Parietal lobe (tissue), 1 donor: ENCODE data around the gene ZNF792. TPM values are rescaled to one million over a fixed set of nuclear protein-coding genes. Genes with fewer than 3 reads are reported as not detected.

Experiments used
- total RNA-seq: library from RNA; depleted of rRNA; stranded (reverse); fragments of >200 nt; gene quantifications from one replicate; pipeline ENCODE4 v1.2.3, GENCODE V29; 2014

The ZNF792 gene
- 29.1 TPM for total RNA-seq

DNA sequence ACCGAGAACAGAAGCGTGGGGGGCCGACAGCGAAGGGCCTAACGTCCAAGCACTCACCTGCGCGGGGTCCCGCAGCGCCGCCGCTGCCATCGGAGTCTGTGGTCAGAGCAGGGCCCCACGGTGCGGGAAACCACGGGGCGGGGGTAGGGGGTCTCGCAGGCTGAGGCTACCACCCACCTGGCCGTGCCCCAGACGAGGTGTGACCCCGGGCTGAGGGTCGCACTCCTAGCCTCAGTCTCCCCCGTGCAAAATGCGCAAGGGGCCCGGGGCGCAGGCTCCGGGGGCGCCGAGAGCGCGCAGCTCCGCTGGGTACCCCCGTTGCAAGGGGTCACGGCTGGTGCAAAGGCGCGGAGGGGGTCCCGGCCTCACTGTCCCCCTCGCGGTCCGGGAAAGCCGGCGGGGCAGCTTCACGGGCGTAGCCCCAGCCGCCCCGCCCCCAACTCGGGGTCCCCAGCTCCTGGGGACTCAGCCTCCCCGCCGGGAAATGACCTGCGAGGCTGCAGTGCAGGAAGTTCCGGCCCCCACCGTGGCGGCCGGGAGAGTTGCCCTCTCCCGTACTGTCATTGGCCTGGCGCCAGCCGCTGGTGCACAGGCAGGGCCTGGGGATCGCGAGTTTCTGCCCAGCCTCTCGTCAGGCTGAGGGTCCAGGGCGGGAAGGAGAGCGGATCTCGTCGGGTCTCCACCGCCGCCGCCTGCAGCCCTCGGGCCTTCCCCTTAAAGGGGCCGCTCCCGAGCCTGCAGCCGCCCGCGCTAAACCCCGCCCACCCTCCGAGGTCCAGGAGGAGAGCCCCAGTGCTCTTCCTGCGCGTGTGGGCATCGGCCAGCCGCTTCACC is at the start of gene ZNF792:
TSS of gene ZNF792 (minus strand) at position 657 of the 834 bp plus-strand sequence. CDS start at position 90, 567 bp downstream.

GRCh38 chr19:34999498-35000337 is 35.7 kb upstream of the ZNF792 start, which contains the start of gene GRAMD1A:
Gene GRAMD1A (plus strand): TSS chr19:35000323. CDS start chr19:35000479, 156 bp downstream.

DNA sequence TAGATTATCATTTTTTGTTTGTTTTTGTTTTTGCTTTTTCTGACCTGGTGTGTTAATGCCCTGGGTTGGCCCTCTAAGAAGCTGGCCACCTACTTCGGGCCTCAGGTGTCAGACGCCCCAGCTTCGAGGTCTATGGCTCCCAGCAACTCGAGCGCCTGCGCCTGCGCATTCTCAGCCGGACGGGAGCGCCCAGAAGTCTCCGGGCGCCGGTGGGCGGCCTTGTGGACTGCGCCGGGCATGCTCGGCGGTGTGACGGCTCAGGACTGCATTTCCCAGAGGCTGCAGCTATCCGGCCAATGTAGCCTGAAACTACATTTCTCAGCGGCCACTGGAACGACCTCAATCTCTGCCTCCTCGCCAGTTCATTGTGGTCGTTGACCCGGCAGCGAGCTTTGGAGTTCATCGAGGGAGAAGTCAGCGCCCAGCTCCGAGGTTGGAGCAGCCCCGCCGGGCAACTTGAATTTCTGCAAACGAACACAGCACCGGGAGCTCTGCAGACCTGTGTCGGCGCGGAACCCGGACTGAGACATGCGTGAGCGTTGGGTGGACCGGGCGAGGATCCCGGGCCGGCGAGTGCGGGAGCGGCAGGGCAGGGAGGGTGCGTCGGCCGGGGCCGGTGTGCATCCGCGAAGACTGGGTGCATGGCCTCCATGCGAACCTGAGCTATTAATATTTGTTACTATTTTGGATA is 37.2 kb downstream of the ZNF792 start, which contains the start of gene ZNF30:
TSS of gene ZNF30 (plus strand) at position 219 of the 691 bp plus-strand sequence. CDS start 3,045 bp downstream, outside the sequence.

Other genes with a start within 250 kb of the ZNF792 start
- gene ZNF181, start 230.0 kb downstream of the ZNF792 start, total RNA-seq: 65.7 TPM
- gene ZNF599, start 191.0 kb downstream of the ZNF792 start, total RNA-seq: 15.0 TPM
- gene ZNF30, start 37.3 kb downstream of the ZNF792 start, total RNA-seq: 9.7 TPM
- gene GRAMD1A, start 36.1 kb upstream of the ZNF792 start, total RNA-seq: 80.8 TPM
- gene SCN1B, start 66.2 kb upstream of the ZNF792 start, total RNA-seq: 1.6 TPM
- not detected for gene HPN, start 77.5 kb upstream of the ZNF792 start, total RNA-seq
- gene FXYD3, start 151.6 kb upstream of the ZNF792 start, total RNA-seq: not detected
- gene LGI4, start 170.8 kb upstream of the ZNF792 start, total RNA-seq: 11.3 TPM
- not detected for gene FXYD1, start 174.6 kb upstream of the ZNF792 start, total RNA-seq
- 26.6 TPM for gene FXYD7, start 179.0 kb upstream of the ZNF792 start, total RNA-seq
- not detected for gene FXYD5, start 190.5 kb upstream of the ZNF792 start, total RNA-seq